Measurements from ENCODE around the gene PTPN13.

Gene PTPN13

DNA sequence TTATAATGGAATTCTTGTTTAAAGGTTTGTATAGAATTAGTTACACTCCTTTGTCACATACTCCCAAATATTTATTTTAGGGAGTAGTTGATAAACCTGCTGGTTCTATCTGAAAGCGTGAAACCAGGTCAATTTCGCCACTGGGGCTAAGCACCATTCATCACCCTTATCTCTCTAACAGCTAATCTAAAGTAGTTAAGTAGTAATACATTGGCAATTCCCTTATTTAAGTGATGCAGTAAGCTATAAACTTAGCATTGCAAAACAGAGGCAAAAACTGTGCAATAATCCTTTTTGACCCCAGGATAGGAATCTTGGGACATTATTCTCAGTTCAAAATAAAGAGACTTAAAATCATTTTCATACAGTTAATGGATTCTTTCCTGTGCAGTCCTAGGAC is 33.7 kb upstream of the PTPN13 start (continued):
- no peak for TF ChIP-seq MEIS1 (CRISPR knock-in tag; IDR thresholded peaks at IDR 0.05; ENCODE audit: borderline replicate concordance)
- TF ChIP-seq ZNF184 (tag by site-specific recombination; IDR thresholded peaks at IDR 0.05): no peak
- TF ChIP-seq, protein P1, sequence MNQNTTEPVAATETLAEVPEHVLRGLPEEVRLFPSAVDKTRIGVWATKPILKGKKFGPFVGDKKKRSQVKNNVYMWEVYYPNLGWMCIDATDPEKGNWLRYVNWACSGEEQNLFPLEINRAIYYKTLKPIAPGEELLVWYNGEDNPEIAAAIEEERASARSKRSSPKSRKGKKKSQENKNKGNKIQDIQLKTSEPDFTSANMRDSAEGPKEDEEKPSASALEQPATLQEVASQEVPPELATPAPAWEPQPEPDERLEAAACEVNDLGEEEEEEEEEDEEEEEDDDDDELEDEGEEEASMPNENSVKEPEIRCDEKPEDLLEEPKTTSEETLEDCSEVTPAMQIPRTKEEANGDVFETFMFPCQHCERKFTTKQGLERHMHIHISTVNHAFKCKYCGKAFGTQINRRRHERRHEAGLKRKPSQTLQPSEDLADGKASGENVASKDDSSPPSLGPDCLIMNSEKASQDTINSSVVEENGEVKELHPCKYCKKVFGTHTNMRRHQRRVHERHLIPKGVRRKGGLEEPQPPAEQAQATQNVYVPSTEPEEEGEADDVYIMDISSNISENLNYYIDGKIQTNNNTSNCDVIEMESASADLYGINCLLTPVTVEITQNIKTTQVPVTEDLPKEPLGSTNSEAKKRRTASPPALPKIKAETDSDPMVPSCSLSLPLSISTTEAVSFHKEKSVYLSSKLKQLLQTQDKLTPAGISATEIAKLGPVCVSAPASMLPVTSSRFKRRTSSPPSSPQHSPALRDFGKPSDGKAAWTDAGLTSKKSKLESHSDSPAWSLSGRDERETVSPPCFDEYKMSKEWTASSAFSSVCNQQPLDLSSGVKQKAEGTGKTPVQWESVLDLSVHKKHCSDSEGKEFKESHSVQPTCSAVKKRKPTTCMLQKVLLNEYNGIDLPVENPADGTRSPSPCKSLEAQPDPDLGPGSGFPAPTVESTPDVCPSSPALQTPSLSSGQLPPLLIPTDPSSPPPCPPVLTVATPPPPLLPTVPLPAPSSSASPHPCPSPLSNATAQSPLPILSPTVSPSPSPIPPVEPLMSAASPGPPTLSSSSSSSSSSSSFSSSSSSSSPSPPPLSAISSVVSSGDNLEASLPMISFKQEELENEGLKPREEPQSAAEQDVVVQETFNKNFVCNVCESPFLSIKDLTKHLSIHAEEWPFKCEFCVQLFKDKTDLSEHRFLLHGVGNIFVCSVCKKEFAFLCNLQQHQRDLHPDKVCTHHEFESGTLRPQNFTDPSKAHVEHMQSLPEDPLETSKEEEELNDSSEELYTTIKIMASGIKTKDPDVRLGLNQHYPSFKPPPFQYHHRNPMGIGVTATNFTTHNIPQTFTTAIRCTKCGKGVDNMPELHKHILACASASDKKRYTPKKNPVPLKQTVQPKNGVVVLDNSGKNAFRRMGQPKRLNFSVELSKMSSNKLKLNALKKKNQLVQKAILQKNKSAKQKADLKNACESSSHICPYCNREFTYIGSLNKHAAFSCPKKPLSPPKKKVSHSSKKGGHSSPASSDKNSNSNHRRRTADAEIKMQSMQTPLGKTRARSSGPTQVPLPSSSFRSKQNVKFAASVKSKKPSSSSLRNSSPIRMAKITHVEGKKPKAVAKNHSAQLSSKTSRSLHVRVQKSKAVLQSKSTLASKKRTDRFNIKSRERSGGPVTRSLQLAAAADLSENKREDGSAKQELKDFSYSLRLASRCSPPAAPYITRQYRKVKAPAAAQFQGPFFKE (tag by site-specific recombination; IDR thresholded peaks at IDR 0.05; ENCODE audit: borderline replicate concordance): no peak
- no peak for TF ChIP-seq HOXC10 (CRISPR knock-in tag; IDR thresholded peaks at IDR 0.05)
- TF ChIP-seq, protein P2, sequence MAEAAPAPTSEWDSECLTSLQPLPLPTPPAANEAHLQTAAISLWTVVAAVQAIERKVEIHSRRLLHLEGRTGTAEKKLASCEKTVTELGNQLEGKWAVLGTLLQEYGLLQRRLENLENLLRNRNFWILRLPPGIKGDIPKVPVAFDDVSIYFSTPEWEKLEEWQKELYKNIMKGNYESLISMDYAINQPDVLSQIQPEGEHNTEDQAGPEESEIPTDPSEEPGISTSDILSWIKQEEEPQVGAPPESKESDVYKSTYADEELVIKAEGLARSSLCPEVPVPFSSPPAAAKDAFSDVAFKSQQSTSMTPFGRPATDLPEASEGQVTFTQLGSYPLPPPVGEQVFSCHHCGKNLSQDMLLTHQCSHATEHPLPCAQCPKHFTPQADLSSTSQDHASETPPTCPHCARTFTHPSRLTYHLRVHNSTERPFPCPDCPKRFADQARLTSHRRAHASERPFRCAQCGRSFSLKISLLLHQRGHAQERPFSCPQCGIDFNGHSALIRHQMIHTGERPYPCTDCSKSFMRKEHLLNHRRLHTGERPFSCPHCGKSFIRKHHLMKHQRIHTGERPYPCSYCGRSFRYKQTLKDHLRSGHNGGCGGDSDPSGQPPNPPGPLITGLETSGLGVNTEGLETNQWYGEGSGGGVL (tag by site-specific recombination; IDR thresholded peaks at IDR 0.05): no peak
- TF ChIP-seq, protein P3, sequence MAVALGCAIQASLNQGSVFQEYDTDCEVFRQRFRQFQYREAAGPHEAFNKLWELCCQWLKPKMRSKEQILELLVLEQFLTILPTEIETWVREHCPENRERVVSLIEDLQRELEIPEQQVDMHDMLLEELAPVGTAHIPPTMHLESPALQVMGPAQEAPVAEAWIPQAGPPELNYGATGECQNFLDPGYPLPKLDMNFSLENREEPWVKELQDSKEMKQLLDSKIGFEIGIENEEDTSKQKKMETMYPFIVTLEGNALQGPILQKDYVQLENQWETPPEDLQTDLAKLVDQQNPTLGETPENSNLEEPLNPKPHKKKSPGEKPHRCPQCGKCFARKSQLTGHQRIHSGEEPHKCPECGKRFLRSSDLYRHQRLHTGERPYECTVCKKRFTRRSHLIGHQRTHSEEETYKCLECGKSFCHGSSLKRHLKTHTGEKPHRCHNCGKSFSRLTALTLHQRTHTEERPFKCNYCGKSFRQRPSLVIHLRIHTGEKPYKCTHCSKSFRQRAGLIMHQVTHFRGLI (tag by site-specific recombination; IDR thresholded peaks at IDR 0.05): no peak
- no peak for TF ChIP-seq ZNF10 (tag by site-specific recombination; IDR thresholded peaks at IDR 0.05)
- no peak for TF ChIP-seq ZNF302 (tag by site-specific recombination; IDR thresholded peaks at IDR 0.05; ENCODE audit: low read depth)
- no peak for TF ChIP-seq ZNF837 (tag by site-specific recombination; IDR thresholded peaks at IDR 0.05)
- TF ChIP-seq ZNF366 (tag by site-specific recombination; conservative IDR thresholded peaks at IDR 0.05): peak; percentile 55
- TF ChIP-seq, protein P4, sequence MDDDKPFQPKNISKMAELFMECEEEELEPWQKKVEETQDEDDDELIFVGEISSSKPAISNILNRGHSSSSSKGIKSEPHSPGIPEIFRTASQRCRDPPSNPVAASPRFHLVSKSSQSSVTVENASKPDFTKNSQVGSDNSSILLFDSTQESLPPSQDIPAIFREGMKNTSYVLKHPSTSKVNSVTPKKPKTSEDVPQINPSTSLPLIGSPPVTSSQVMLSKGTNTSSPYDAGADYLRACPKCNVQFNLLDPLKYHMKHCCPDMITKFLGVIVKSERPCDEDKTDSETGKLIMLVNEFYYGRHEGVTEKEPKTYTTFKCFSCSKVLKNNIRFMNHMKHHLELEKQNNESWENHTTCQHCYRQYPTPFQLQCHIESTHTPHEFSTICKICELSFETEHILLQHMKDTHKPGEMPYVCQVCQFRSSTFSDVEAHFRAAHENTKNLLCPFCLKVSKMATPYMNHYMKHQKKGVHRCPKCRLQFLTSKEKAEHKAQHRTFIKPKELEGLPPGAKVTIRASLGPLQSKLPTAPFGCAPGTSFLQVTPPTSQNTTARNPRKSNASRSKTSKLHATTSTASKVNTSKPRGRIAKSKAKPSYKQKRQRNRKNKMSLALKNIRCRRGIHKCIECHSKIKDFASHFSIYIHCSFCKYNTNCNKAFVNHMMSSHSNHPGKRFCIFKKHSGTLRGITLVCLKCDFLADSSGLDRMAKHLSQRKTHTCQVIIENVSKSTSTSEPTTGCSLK (tag by site-specific recombination; IDR thresholded peaks at IDR 0.05): no peak
- TF ChIP-seq REPIN1 (tag by site-specific recombination; IDR thresholded peaks at IDR 0.05; ENCODE audit: low read depth): no peak
- TF ChIP-seq, protein P5, sequence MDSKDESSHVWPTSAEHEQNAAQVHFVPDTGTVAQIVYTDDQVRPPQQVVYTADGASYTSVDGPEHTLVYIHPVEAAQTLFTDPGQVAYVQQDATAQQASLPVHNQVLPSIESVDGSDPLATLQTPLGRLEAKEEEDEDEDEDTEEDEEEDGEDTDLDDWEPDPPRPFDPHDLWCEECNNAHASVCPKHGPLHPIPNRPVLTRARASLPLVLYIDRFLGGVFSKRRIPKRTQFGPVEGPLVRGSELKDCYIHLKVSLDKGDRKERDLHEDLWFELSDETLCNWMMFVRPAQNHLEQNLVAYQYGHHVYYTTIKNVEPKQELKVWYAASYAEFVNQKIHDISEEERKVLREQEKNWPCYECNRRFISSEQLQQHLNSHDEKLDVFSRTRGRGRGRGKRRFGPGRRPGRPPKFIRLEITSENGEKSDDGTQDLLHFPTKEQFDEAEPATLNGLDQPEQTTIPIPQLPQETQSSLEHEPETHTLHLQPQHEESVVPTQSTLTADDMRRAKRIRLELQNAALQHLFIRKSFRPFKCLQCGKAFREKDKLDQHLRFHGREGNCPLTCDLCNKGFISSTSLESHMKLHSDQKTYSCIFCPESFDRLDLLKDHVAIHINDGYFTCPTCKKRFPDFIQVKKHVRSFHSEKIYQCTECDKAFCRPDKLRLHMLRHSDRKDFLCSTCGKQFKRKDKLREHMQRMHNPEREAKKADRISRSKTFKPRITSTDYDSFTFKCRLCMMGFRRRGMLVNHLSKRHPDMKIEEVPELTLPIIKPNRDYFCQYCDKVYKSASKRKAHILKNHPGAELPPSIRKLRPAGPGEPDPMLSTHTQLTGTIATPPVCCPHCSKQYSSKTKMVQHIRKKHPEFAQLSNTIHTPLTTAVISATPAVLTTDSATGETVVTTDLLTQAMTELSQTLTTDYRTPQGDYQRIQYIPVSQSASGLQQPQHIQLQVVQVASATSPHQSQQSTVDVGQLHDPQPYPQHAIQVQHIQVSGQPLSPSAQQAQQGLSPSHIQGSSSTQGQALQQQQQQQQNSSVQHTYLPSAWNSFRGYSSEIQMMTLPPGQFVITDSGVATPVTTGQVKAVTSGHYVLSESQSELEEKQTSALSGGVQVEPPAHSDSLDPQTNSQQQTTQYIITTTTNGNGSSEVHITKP (tag by site-specific recombination; IDR thresholded peaks at IDR 0.05): no peak
- TF ChIP-seq ZBTB8A (tag by site-specific recombination; IDR thresholded peaks at IDR 0.05): no peak
- no peak for TF ChIP-seq SALL2 (tag by site-specific recombination; IDR thresholded peaks at IDR 0.05; ENCODE audit: borderline replicate concordance)
- TF ChIP-seq ZBTB17 (tag by site-specific recombination; IDR thresholded peaks at IDR 0.05): peak; percentile 25; the same call in 1 of the 2 replicates
- no peak for TF ChIP-seq IKZF3 (tag by site-specific recombination; IDR thresholded peaks at IDR 0.05)
- no peak for TF ChIP-seq ZSCAN23 (tag by site-specific recombination; IDR thresholded peaks at IDR 0.05)
- no peak for TF ChIP-seq ZNF248 (tag by site-specific recombination; IDR thresholded peaks at IDR 0.05)
- TF ChIP-seq, protein P6, sequence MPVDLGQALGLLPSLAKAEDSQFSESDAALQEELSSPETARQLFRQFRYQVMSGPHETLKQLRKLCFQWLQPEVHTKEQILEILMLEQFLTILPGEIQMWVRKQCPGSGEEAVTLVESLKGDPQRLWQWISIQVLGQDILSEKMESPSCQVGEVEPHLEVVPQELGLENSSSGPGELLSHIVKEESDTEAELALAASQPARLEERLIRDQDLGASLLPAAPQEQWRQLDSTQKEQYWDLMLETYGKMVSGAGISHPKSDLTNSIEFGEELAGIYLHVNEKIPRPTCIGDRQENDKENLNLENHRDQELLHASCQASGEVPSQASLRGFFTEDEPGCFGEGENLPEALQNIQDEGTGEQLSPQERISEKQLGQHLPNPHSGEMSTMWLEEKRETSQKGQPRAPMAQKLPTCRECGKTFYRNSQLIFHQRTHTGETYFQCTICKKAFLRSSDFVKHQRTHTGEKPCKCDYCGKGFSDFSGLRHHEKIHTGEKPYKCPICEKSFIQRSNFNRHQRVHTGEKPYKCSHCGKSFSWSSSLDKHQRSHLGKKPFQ (tag by site-specific recombination; IDR thresholded peaks at IDR 0.05): 0 out of 2 replicates have a peak, but pooled peaks have one; percentile 14
- TF ChIP-seq ZNF239 (tag by site-specific recombination; IDR thresholded peaks at IDR 0.05): no peak
